ENCODE measurements around the gene ERC2.
"Not testable (repeated sequence)": the region's sequence is repeated elsewhere in the genome, so short reads cannot be mapped to it uniquely, and the experiment has no call there.

Gene ERC2

GRCh38 chr3:56019490-56020146, 448.6 kb downstream of the ERC2 start:
- no peak overlapping the region for H3K4me3 ChIP-seq (ENCODE audit: low read length)
- no peak for DNase-seq (ENCODE audit: low read depth)
- TF ChIP-seq CTCF (conservative IDR thresholded peaks at IDR 0.05; ENCODE audit: low read length): no peak

GRCh38 chr3:56015374-56015773, 452.9 kb downstream of the ERC2 start:
- not testable (repeated sequence) for DNase-seq (ENCODE audit: low read depth); H3K4me3 ChIP-seq (ENCODE audit: low read length)

- H3K4me3 ChIP-seq (ENCODE audit: low read length): no peak overlapping the region
- no peak for TF ChIP-seq CTCF (conservative IDR thresholded peaks at IDR 0.05; ENCODE audit: low read length)
- DNase-seq (ENCODE audit: low read depth): no peak
These were observed 455.5 kb downstream of the ERC2 start for GRCh38 chr3:56012721-56013120.

- no peak for TF ChIP-seq CTCF (conservative IDR thresholded peaks at IDR 0.05; ENCODE audit: low read length)
- no peak overlapping the region for H3K4me3 ChIP-seq (ENCODE audit: low read length)
- no peak for DNase-seq (ENCODE audit: low read depth)
These were observed 463.0 kb downstream of the ERC2 start for GRCh38 chr3:56005196-56005805.

- no peak for DNase-seq (ENCODE audit: low read depth)
- no peak for TF ChIP-seq CTCF (conservative IDR thresholded peaks at IDR 0.05; ENCODE audit: low read length)
These were observed 465.1 kb downstream of the ERC2 start for GRCh38 chr3:56003129-56003528.

GRCh38 chr3:56001991-56002390, 466.3 kb downstream of the ERC2 start:
- H3K4me3 ChIP-seq (ENCODE audit: low read length): no peak overlapping the region
- TF ChIP-seq CTCF (conservative IDR thresholded peaks at IDR 0.05; ENCODE audit: low read length): no peak
- no peak for DNase-seq (ENCODE audit: low read depth)

More at GRCh38 chr3:56003129-56003528, 465.1 kb downstream of the ERC2 start:
- no peak overlapping the region for H3K4me3 ChIP-seq (ENCODE audit: low read length)

GRCh38 chr3:56001537-56001936, 466.7 kb downstream of the ERC2 start:
- DNase-seq (ENCODE audit: low read depth): no peak
- no peak for TF ChIP-seq CTCF (conservative IDR thresholded peaks at IDR 0.05; ENCODE audit: low read length)
- H3K4me3 ChIP-seq (ENCODE audit: low read length): no peak overlapping the region
